AG09319 (cell line): Measurements from ENCODE around the gene GATB.

Experiments used
- DNase-seq: peaks from one replicate; pipeline ENCODE4 v3.0.0-alpha.2; 2010; ENCODE audit warnings: low read depth; ENCODE audit errors: extremely low read depth
- CTCF ChIP-seq: IDR thresholded peaks from 2 replicates; pipeline ENCODE4 v1.5.1; 2011; ENCODE audit warnings: low read depth, mild to moderate bottlenecking, inconsistent platforms, low read length, moderate library complexity

GATB gene

GRCh38 chr4:151760712-151761661 is at the start of gene GATB:
Gene GATB (minus strand): TSS chr4:151761007. CDS start chr4:151760982, 25 bp downstream.
- DNase-seq, result peak; percentile 80
- TF ChIP-seq CTCF, result peak; percentile 51

- no peak for TF ChIP-seq CTCF
- no peak for DNase-seq
Measured at GRCh38 chr4:151810476-151810875, 49.7 kb upstream of the GATB start.

- no peak for DNase-seq
- no peak for TF ChIP-seq CTCF
Measured at GRCh38 chr4:151809716-151810115, 48.9 kb upstream of the GATB start.

GRCh38 chr4:151808542-151808941 is 47.7 kb upstream of the GATB start:
- TF ChIP-seq CTCF, result no peak
- DNase-seq, result no peak

GRCh38 chr4:151808120-151808529 is 47.3 kb upstream of the GATB start:
- DNase-seq, result no peak
- TF ChIP-seq CTCF, result no peak

- no peak for DNase-seq
- no peak for TF ChIP-seq CTCF
Measured at GRCh38 chr4:151807220-151807619, 46.4 kb upstream of the GATB start.

GRCh38 chr4:151806511-151806927 is 45.7 kb upstream of the GATB start:
- DNase-seq, result peak; percentile 20
- TF ChIP-seq CTCF, result no peak
